Astrocyte of the spinal cord (primary cell): Measurements from ENCODE around the gene SERPINE3.

ENCODE experiments used
- DNase-seq: peaks from one replicate; pipeline ENCODE4 v3.0.0; 2011; ENCODE audit warnings: low read depth, low spot score
- H3K4me3 ChIP-seq: 2 replicates; pipeline ENCODE4 v1.5.1; 2011; ENCODE audit warnings: low read depth, mild to moderate bottlenecking, low read length, moderate library complexity
- CTCF ChIP-seq: IDR thresholded peaks from 2 replicates; pipeline ENCODE4 v1.5.1; 2012; ENCODE audit warnings: low read depth, mild to moderate bottlenecking, low read length, inconsistent platforms
- in situ Hi-C: cut with HindIII; loops from 2 replicates; pipeline ENCODE4 v1.10.0; 2017; ENCODE audit warnings: low sequenced_read_pairs

Gene SERPINE3

GRCh38 chr13:51317262-51317661 is 22.2 kb upstream of the SERPINE3 start:
- TF ChIP-seq CTCF = no peak
- in situ Hi-C loops = no loop called here
- no peak overlapping the region for H3K4me3 ChIP-seq
- peak; percentile 81 for DNase-seq

GRCh38 chr13:51318015-51318414 is 21.5 kb upstream of the SERPINE3 start:
- in situ Hi-C loops = no loop called here
- TF ChIP-seq CTCF = no peak
- no peak for DNase-seq
- no peak overlapping the region for H3K4me3 ChIP-seq

- H3K4me3 ChIP-seq = no peak overlapping the region
- in situ Hi-C loops = no loop called here
- DNase-seq = no peak
- TF ChIP-seq CTCF = no peak
Observed at GRCh38 chr13:51318876-51319275, 20.6 kb upstream of the SERPINE3 start.

- DNase-seq = no peak
- in situ Hi-C loops = no loop called here
- H3K4me3 ChIP-seq = no peak overlapping the region
- no peak for TF ChIP-seq CTCF
Observed at GRCh38 chr13:51321836-51322235, 17.7 kb upstream of the SERPINE3 start.

- in situ Hi-C loops = no loop called here
- TF ChIP-seq CTCF = no peak
- no peak overlapping the region for H3K4me3 ChIP-seq
- DNase-seq = no peak
Observed at GRCh38 chr13:51322826-51323225, 16.7 kb upstream of the SERPINE3 start.

- DNase-seq = no peak
- in situ Hi-C loops = no loop called here
- TF ChIP-seq CTCF = no peak
- H3K4me3 ChIP-seq = no peak overlapping the region
Observed at GRCh38 chr13:51323824-51324511, 15.5 kb upstream of the SERPINE3 start.
